Stomach (tissue), 4 donors: ENCODE data around the gene ANKRA2.

Source experiments
- CTCF ChIP-seq, 7 experiments: fragments of 450-650 bp in 4 of 7; fragments of 200-600 bp in 3 of 7; sonication (generic) in 3 of 7; IDR thresholded peaks; one replicate each; pipeline ENCODE4 v1.5.1; 2016 to 2019; ENCODE audit warnings: antibody characterized with exemption in 7 of 7, control low read depth in 2 of 7, mild to moderate bottlenecking in 1 of 7
- POLR2A ChIP-seq, 4 donors: fragments of 450-650 bp; IDR thresholded peaks; one replicate each; pipeline ENCODE4 v1.6.1; 2016; ENCODE audit warnings: antibody characterized with exemption in 4 of 4, control low read depth in 2 of 4, mild to moderate bottlenecking in 1 of 4, moderate library complexity in 1 of 4
- POLR2AphosphoS5 ChIP-seq, 3 donors: sonication (generic); formaldehyde crosslinking; IDR thresholded peaks; one replicate each; pipeline ENCODE4 v1.6.1; 2016; ENCODE audit warnings: antibody characterized with exemption in 3 of 3

GRCh38 chr5:73506459-73506955, 58.9 kb downstream of the ANKRA2 start:
- TF ChIP-seq POLR2A (IDR thresholded peaks at IDR 0.05) (no peak), POLR2AphosphoS5 (IDR thresholded peaks at IDR 0.05) (no peak), CTCF (IDR thresholded peaks at IDR 0.05) (no peak)
